Lower leg skin (tissue), 4 donors: ENCODE data around the gene OPRM1. TPM values are rescaled to one million over a fixed set of nuclear protein-coding genes. Genes with fewer than 3 reads are reported as not detected.

ENCODE experiments used
- DNase-seq, 2 donors: peaks; one replicate each; pipeline ENCODE4 v3.0.0-alpha.2; 2019; ENCODE audit warnings: low spot score in 2 of 2
- H3K4me3 ChIP-seq: fragments of 200-600 bp; sonication (generic); 2 replicates; pipeline ENCODE4 v1.5.1; 2017; ENCODE audit warnings: mild to moderate bottlenecking, low read depth; ENCODE audit not compliant: poor library complexity, severe bottlenecking
- POLR2A ChIP-seq, 2 donors: fragments of 450-650 bp; IDR thresholded peaks; one replicate each; pipeline ENCODE4 v1.6.1; 2016 to 2017; ENCODE audit warnings: antibody characterized with exemption in 2 of 2, mild to moderate bottlenecking in 1 of 2, moderate library complexity in 1 of 2
- WGBS, 2 donors: methylation state at CpG; one replicate each; pipeline ENCODE4 v1.1.5; 2018; 5-methylcytosine and 5-hydroxymethylcytosine counted together
- intact Hi-C: fragments of 100-400 bp; cut with DNase I; formaldehyde crosslinking; loops from one replicate; pipeline ENCODE4 v1.15.0; 2023; ENCODE audit warnings: low total_unique reads
- total RNA-seq, 4 donors: library from RNA; depleted of rRNA; stranded (reverse); fragments of >200 nt; gene quantifications; one replicate each; pipeline ENCODE4 v1.1.0, GENCODE V29; 2016
- TF ChIP-seq, protein P1 (sequence below), 3 donors: fragments of 450-650 bp; IDR thresholded peaks; one replicate each; pipeline ENCODE4 v1.5.1; 2016; ENCODE audit warnings: antibody characterized with exemption in 3 of 3, mild to moderate bottlenecking in 3 of 3, moderate library complexity in 2 of 3

Gene OPRM1
- total RNA-seq, 4 donors from 2014 or later: not detected

DNA sequence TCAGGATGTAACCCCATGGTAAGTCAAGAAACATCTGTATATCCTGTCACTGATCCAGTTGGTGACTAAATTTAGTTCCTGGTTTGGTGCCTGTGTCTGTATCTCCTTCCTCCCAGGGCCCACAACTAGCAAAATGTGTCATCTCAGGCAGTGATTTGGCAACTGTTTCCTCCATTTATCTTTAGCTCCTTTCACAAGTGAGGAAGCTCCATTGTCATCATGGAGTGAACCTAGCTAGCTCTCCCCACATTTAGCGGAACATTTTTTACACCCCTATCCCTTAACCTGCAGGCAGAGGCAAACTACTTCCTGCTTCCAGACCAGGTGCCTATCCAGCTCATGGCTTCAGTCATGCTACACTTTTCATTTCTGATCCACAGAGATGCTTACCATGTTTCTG, 218.0 kb downstream of the OPRM1 start:
- intact Hi-C loops: no loop called here
- H3K4me3 ChIP-seq: no peak overlapping the region
- 73 to 81% methylated on average over 1 of the region's 1 CpG for WGBS, 2 donors
- DNase-seq: no peak
- TF ChIP-seq, protein P1, sequence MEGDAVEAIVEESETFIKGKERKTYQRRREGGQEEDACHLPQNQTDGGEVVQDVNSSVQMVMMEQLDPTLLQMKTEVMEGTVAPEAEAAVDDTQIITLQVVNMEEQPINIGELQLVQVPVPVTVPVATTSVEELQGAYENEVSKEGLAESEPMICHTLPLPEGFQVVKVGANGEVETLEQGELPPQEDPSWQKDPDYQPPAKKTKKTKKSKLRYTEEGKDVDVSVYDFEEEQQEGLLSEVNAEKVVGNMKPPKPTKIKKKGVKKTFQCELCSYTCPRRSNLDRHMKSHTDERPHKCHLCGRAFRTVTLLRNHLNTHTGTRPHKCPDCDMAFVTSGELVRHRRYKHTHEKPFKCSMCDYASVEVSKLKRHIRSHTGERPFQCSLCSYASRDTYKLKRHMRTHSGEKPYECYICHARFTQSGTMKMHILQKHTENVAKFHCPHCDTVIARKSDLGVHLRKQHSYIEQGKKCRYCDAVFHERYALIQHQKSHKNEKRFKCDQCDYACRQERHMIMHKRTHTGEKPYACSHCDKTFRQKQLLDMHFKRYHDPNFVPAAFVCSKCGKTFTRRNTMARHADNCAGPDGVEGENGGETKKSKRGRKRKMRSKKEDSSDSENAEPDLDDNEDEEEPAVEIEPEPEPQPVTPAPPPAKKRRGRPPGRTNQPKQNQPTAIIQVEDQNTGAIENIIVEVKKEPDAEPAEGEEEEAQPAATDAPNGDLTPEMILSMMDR (IDR thresholded peaks at IDR 0.05): no peak
- TF ChIP-seq POLR2A (IDR thresholded peaks at IDR 0.05): no peak

DNA sequence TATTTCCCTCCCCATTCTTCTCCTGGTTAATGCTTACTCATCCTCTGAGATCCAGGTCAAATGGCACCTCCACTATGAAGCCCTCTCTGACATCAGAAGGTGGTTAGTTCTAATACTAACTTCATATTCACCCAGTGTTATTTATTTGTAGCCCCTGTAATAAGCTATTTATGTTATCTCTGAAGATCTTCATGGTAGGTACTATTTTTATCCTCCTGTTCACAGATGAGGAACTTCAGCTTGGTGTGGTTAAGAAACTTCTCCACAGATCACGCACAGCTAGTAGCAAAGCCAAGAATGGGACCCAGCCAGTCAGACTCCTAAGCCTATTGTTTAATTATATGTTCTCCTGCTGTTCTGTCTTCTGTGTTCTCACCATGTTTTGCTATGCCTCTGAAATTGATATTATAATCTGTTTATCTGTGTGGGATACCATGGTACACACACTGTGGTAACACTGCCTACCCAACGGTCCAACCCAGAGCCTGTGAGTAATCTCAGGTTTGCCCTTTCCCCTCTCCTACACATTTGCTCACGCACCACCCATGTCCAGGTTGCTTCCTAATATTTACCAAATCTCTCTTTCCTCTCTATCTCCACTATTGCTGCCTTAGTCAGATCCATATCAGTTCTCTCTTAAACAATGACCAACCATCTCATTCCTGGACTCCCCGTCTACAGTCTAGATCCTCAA, 219.2 kb downstream of the OPRM1 start:
- no peak overlapping the region for H3K4me3 ChIP-seq
- TF ChIP-seq, protein P1 (IDR thresholded peaks at IDR 0.05): no peak
- no peak for TF ChIP-seq POLR2A (IDR thresholded peaks at IDR 0.05)
- 77 to 80% methylated on average over 4 of the region's 4 CpGs for WGBS, 2 donors
- intact Hi-C loops: no loop called here
- no peak for DNase-seq

DNA sequence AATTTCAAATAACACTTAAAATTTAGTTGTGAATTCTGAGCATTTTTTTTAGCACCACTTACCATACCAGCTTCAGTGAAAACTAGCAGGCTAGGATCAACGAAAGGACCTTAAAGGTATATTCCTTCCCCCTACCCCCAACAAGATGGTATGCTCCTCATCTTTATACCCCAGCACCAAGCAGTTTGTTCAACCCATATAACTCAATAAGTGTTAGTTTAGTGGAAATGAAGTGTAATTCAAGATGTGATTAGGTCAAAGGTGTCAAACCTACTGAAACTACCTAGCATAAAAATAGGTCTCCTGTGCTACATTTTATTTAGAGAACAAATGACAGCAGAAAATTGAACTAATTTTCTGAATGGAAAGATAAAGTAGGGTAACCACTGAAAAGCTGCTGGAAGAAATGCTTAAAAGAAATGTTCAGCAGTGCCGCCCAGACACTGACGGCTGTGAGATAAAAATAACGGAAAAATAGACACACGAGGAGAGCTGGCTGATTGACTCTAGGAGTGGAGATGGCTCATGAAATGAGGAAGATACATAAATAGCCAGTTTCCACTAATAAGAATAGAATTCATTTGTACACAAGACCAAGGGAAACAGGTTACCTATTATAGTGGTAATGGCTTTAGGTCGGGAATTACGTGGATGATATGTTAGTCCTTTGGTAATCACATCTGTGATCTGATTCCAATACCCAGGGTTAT, 222.8 kb downstream of the OPRM1 start:
- intact Hi-C loops: no loop called here
- TF ChIP-seq, protein P1 (IDR thresholded peaks at IDR 0.05): no peak
- no peak for TF ChIP-seq POLR2A (IDR thresholded peaks at IDR 0.05)
- no peak for DNase-seq
- 80 to 87% methylated on average over 7 of the region's 7 CpGs for WGBS, 2 donors
- no peak overlapping the region for H3K4me3 ChIP-seq

GRCh38 chr6:154266560-154267099, 227.6 kb downstream of the OPRM1 start:
- intact Hi-C loops: no loop called here
- H3K4me3 ChIP-seq: no peak overlapping the region

DNA sequence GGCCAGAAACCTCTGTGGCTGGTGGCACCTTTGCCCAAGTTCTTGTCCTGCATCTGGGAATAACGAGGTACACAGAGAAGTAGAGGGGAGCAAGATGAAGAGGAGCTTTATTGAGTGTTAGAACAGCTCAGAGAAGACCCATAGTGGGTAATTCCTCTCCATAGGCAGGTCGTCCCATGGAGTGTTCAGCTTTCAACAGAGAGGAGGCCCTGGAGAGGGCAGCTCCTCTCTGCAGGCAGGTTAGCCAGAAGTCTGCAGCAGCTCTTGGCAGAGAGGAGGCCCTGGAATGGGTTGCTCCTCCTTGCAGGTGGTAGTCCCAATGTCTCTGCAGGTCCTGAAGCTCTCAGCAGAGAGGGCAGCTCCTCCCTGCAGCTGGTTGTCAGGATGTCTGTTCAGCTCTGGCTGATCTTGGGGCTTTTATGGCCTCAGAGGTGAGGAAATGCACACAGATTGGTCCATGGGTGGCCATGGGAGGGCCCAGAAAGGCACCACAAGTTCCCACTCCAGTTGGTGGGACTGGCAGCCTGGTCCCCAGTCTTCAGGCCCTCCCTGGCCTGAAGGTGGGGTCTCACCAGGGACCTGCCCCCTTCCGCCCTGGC, 228.6 kb downstream of the OPRM1 start:
- H3K4me3 ChIP-seq: no peak overlapping the region

More at GRCh38 chr6:154266560-154267099, 227.6 kb downstream of the OPRM1 start:
- TF ChIP-seq POLR2A (IDR thresholded peaks at IDR 0.05): no peak
- TF ChIP-seq, protein P1 (IDR thresholded peaks at IDR 0.05): no peak
- no peak for DNase-seq

More for the DNA sequence above, 228.6 kb downstream of the OPRM1 start:
- intact Hi-C loops: no loop called here
- 55 to 76% methylated on average over 2 of the region's 3 CpGs for WGBS, 2 donors
- no peak for DNase-seq
- no peak for TF ChIP-seq POLR2A (IDR thresholded peaks at IDR 0.05)
- TF ChIP-seq, protein P1 (IDR thresholded peaks at IDR 0.05): no peak
